ENCODE results near the gene OR7G2. TPM values are rescaled to one million over a fixed set of nuclear protein-coding genes. Genes with fewer than 3 reads are reported as not detected.

Gene OR7G2
- total RNA-seq (2014; rRNA removed; shearing (Covaris generic); ENCODE audit: low replicate concordance) = not detected in 2 replicates

- no peaks in the 10 kb centered on the region for H3K9me2 ChIP-seq (replicated peaks; ENCODE audit: insufficient read depth, low read length)
- H3K9ac ChIP-seq (ENCODE audit: low read length) = no peak within 1 kb of the TSS
- DNase-seq = no peak
- H3K27ac ChIP-seq (ENCODE audit: low read length) = no peak within 1 kb of the TSS
- H3K27me3 ChIP-seq (ENCODE audit: low read length) = no peaks in the 10 kb centered on the region
- no peaks in the 10 kb centered on the region for H3K36me3 ChIP-seq (ENCODE audit: insufficient read depth, low read length)
- no peaks in the 10 kb centered on the region for H3K9me3 ChIP-seq (ENCODE audit: low read length)
- H3K4me2 ChIP-seq (ENCODE audit: low read depth, low read length, poor library complexity, severe bottlenecking) = no peak within 1 kb of the TSS
- no peak within 1 kb of the TSS for H3K4me3 ChIP-seq (ENCODE audit: low read length)
- no peaks in the 10 kb centered on the region for H3K4me1 ChIP-seq (ENCODE audit: low read length)
- H2AFZ ChIP-seq (ENCODE audit: low read length) = no peak within 1 kb of the TSS
- H4K20me1 ChIP-seq (ENCODE audit: insufficient read depth, low read depth, low read length) = no peaks in the 10 kb centered on the region
- no peaks in the 10 kb centered on the region for H3K79me2 ChIP-seq (ENCODE audit: low read length)
These were observed at the start of gene OR7G2 for GRCh38 chr19:9107375-9107774. Gene OR7G2, minus strand, starts transcription at chr19:9107475. Its CDS starts 4,232 bp downstream, at chr19:9103243.

GRCh38 chr19:9156304-9156703 is 49.0 kb upstream of the OR7G2 start:
- Histone ChIP-seq H4K20me1 (ENCODE audit: insufficient read depth, low read depth, low read length) (peaks cover 31% of the 10 kb centered on the region), H3K4me1 (ENCODE audit: low read length) (no peaks in the 10 kb centered on the region), H3K4me3 (ENCODE audit: low read length) (no peak overlapping the region), H3K79me2 (ENCODE audit: low read length) (peaks cover 62% of the 10 kb centered on the region), H3K27me3 (ENCODE audit: low read length) (no peaks in the 10 kb centered on the region), H3K9ac (ENCODE audit: low read length) (no peak overlapping the region), H3K27ac (ENCODE audit: low read length) (no peak overlapping the region), H3K36me3 (ENCODE audit: insufficient read depth, low read length) (peaks cover 68% of the 10 kb centered on the region), H3K4me2 (ENCODE audit: low read depth, low read length, poor library complexity, severe bottlenecking) (no peak overlapping the region), H3K9me2 (replicated peaks; ENCODE audit: insufficient read depth, low read length) (no peaks in the 10 kb centered on the region), H2AFZ (ENCODE audit: low read length) (no peak overlapping the region), H3K9me3 (ENCODE audit: low read length) (no peaks in the 10 kb centered on the region)
- DNase-seq = no peak

DNA sequence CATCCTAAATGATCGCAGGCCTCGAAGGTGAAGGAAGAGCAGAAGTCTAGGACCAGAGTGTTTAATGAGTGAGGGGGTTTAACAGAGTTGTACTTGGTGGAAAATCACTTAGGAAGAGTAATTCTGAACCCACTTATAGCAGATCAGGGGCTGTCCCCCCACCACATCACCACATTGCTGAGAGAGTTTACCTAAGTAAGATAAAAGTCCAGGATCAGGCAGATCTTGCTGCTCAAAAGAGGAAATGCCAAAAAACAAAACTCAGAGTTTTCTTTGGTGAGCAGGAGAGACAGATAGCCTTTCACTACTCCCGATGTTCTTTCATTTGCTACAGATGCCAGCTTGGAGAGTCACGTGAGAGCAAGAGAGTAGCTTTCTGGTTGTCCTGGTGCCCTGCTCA is 48.3 kb upstream of the OR7G2 start:
- Histone ChIP-seq H4K20me1 (ENCODE audit: insufficient read depth, low read depth, low read length) (peaks cover 31% of the 10 kb centered on the region), H3K9me3 (ENCODE audit: low read length) (no peaks in the 10 kb centered on the region), H3K27me3 (ENCODE audit: low read length) (no peaks in the 10 kb centered on the region), H3K79me2 (ENCODE audit: low read length) (peaks cover 70% of the 10 kb centered on the region), H3K27ac (ENCODE audit: low read length) (no peak overlapping the region), H2AFZ (ENCODE audit: low read length) (no peak overlapping the region), H3K9ac (ENCODE audit: low read length) (no peak overlapping the region), H3K36me3 (ENCODE audit: insufficient read depth, low read length) (peaks cover 64% of the 10 kb centered on the region), H3K4me3 (ENCODE audit: low read length) (no peak overlapping the region), H3K4me2 (ENCODE audit: low read depth, low read length, poor library complexity, severe bottlenecking) (no peak overlapping the region), H3K9me2 (replicated peaks; ENCODE audit: insufficient read depth, low read length) (no peaks in the 10 kb centered on the region), H3K4me1 (ENCODE audit: low read length) (no peaks in the 10 kb centered on the region)
- DNase-seq = no peak

DNA sequence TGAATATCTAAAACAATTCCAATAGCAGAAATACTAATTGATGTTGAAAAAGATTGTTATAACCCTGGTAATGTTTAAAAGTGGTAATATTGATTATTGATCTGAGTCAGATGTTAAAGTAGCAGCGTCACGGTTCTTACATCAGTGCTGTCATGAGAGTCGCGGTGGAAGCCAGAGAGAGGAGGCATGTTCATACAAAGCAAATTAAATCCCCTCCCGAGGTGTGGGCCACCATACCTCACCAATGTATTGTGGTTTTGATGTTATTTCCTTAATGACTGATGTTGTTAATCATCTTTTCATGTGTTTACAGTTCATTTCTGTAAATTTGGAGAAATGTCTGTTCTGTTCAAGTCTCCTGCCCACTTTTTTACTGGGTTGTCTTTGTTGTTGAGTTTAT is 44.1 kb upstream of the OR7G2 start:
- Histone ChIP-seq H3K4me2 (ENCODE audit: low read depth, low read length, poor library complexity, severe bottlenecking) (no peak overlapping the region), H3K4me1 (ENCODE audit: low read length) (no peaks in the 10 kb centered on the region), H3K9me3 (ENCODE audit: low read length) (no peaks in the 10 kb centered on the region), H4K20me1 (ENCODE audit: insufficient read depth, low read depth, low read length) (peaks cover 52% of the 10 kb centered on the region), H3K27me3 (ENCODE audit: low read length) (no peaks in the 10 kb centered on the region), H3K4me3 (ENCODE audit: low read length) (no peak overlapping the region), H3K9ac (ENCODE audit: low read length) (no peak overlapping the region), H2AFZ (ENCODE audit: low read length) (no peak overlapping the region), H3K27ac (ENCODE audit: low read length) (no peak overlapping the region), H3K36me3 (ENCODE audit: insufficient read depth, low read length) (peaks cover 59% of the 10 kb centered on the region), H3K79me2 (ENCODE audit: low read length) (peaks cover 100% of the 10 kb centered on the region), H3K9me2 (replicated peaks; ENCODE audit: insufficient read depth, low read length) (no peaks in the 10 kb centered on the region)
- DNase-seq = no peak

DNA sequence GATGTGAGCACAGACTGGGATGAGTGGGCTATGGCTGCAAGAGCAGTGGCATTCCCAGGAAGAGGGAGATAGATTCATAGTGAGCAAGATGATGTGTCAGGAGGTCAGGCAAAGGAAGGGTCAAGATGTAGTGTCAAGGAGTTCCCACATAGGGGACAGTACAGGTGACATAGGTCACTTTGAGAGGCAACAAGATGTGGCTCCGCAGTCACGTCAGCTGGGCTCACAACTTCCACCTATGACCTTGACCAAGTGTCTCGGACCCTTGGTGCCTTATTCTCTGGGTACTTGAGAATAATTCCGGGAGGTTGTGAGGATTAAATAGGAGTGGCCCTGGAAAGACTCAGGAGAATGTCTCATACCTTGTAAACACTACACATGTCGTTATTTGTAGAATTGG is 43.4 kb upstream of the OR7G2 start:
- Histone ChIP-seq H3K27ac (ENCODE audit: low read length) (no peak overlapping the region), H3K4me3 (ENCODE audit: low read length) (no peak overlapping the region), H3K4me1 (ENCODE audit: low read length) (no peaks in the 10 kb centered on the region), H3K9ac (ENCODE audit: low read length) (no peak overlapping the region), H3K27me3 (ENCODE audit: low read length) (no peaks in the 10 kb centered on the region), H2AFZ (ENCODE audit: low read length) (no peak overlapping the region), H3K4me2 (ENCODE audit: low read depth, low read length, poor library complexity, severe bottlenecking) (no peak overlapping the region), H3K36me3 (ENCODE audit: insufficient read depth, low read length) (peaks cover 53% of the 10 kb centered on the region), H3K9me3 (ENCODE audit: low read length) (0 out of 2 replicates have a peak, but pooled peaks cover under 1% of the 10 kb centered on the region), H3K9me2 (replicated peaks; ENCODE audit: insufficient read depth, low read length) (no peaks in the 10 kb centered on the region), H4K20me1 (ENCODE audit: insufficient read depth, low read depth, low read length) (peaks cover 47% of the 10 kb centered on the region), H3K79me2 (ENCODE audit: low read length) (peaks cover 100% of the 10 kb centered on the region)
- no peak for DNase-seq

GRCh38 chr19:9149997-9150396 is 42.7 kb upstream of the OR7G2 start:
- Histone ChIP-seq H3K27me3 (ENCODE audit: low read length) (no peaks in the 10 kb centered on the region), H4K20me1 (ENCODE audit: insufficient read depth, low read depth, low read length) (peaks cover 41% of the 10 kb centered on the region), H3K27ac (ENCODE audit: low read length) (no peak overlapping the region), H2AFZ (ENCODE audit: low read length) (no peak overlapping the region), H3K4me2 (ENCODE audit: low read depth, low read length, poor library complexity, severe bottlenecking) (no peak overlapping the region), H3K9ac (ENCODE audit: low read length) (no peak overlapping the region), H3K9me2 (replicated peaks; ENCODE audit: insufficient read depth, low read length) (no peaks in the 10 kb centered on the region), H3K9me3 (ENCODE audit: low read length) (0 out of 2 replicates have a peak, but pooled peaks cover 3% of the 10 kb centered on the region), H3K36me3 (ENCODE audit: insufficient read depth, low read length) (peaks cover 53% of the 10 kb centered on the region), H3K79me2 (ENCODE audit: low read length) (peaks cover 100% of the 10 kb centered on the region), H3K4me3 (ENCODE audit: low read length) (no peak overlapping the region), H3K4me1 (ENCODE audit: low read length) (no peaks in the 10 kb centered on the region)
- no peak for DNase-seq

DNA sequence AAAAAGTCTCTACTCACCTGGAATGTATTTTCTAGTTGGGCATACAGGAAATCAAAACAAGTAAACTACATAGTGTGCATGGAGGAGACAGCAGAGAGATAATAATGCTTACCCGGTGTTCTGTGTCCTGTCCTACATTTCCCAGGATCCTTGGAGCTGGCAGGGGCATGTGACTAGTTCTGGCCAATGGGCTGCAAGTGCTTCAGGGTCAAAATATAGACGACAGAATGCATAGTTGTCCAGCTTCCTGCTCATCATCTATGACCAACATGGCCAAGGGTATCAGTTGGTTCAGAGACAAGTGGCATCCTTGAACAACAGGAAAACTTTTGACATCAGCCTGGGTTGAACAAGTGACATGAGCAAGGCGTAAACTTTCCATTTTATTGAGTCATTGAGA is 41.4 kb upstream of the OR7G2 start:
- peaks cover 100% of the 10 kb centered on the region for H3K79me2 ChIP-seq (ENCODE audit: low read length)
- H4K20me1 ChIP-seq (ENCODE audit: insufficient read depth, low read depth, low read length) = peaks cover 28% of the 10 kb centered on the region; the same call in 1 of the 2 replicates
- H3K27ac ChIP-seq (ENCODE audit: low read length) = no peak overlapping the region
- no peaks in the 10 kb centered on the region for H3K4me1 ChIP-seq (ENCODE audit: low read length)
- no peaks in the 10 kb centered on the region for H3K9me2 ChIP-seq (replicated peaks; ENCODE audit: insufficient read depth, low read length)
- DNase-seq = no peak
- 0 out of 2 replicates have a peak, but pooled peaks cover 3% of the 10 kb centered on the region for H3K9me3 ChIP-seq (ENCODE audit: low read length)
- H3K4me2 ChIP-seq (ENCODE audit: low read depth, low read length, poor library complexity, severe bottlenecking) = no peak overlapping the region
- no peak overlapping the region for H3K9ac ChIP-seq (ENCODE audit: low read length)
- no peaks in the 10 kb centered on the region for H3K27me3 ChIP-seq (ENCODE audit: low read length)
- H3K4me3 ChIP-seq (ENCODE audit: low read length) = no peak overlapping the region
- H2AFZ ChIP-seq (ENCODE audit: low read length) = no peak overlapping the region
- peaks cover 56% of the 10 kb centered on the region for H3K36me3 ChIP-seq (ENCODE audit: insufficient read depth, low read length)

- H3K4me1 ChIP-seq (ENCODE audit: low read length) = no peaks in the 10 kb centered on the region
- H3K27ac ChIP-seq (ENCODE audit: low read length) = no peak overlapping the region
- H3K9ac ChIP-seq (ENCODE audit: low read length) = no peak overlapping the region
- H4K20me1 ChIP-seq (ENCODE audit: insufficient read depth, low read depth, low read length) = 0 out of 2 replicates have a peak, but pooled peaks cover 21% of the 10 kb centered on the region
- DNase-seq = no peak
- H2AFZ ChIP-seq (ENCODE audit: low read length) = no peak overlapping the region
- peaks cover 69% of the 10 kb centered on the region for H3K36me3 ChIP-seq (ENCODE audit: insufficient read depth, low read length)
- H3K27me3 ChIP-seq (ENCODE audit: low read length) = no peaks in the 10 kb centered on the region
- H3K4me3 ChIP-seq (ENCODE audit: low read length) = no peak overlapping the region
- H3K4me2 ChIP-seq (ENCODE audit: low read depth, low read length, poor library complexity, severe bottlenecking) = no peak overlapping the region
- peaks cover 100% of the 10 kb centered on the region for H3K79me2 ChIP-seq (ENCODE audit: low read length)
- H3K9me2 ChIP-seq (replicated peaks; ENCODE audit: insufficient read depth, low read length) = no peaks in the 10 kb centered on the region
- peaks cover 11% of the 10 kb centered on the region; the same call in 1 of the 2 replicates for H3K9me3 ChIP-seq (ENCODE audit: low read length)
These were observed 39.6 kb upstream of the OR7G2 start for GRCh38 chr19:9146882-9147281.
